Suprapubic skin (tissue), 3 donors: ENCODE data around the gene BDKRB1.

Experiments used
- POLR2A ChIP-seq, 2 donors: fragments of 450-650 bp; IDR thresholded peaks; one replicate each; pipeline ENCODE4 v1.6.1; 2017; ENCODE audit warnings: antibody characterized with exemption in 2 of 2, mild to moderate bottlenecking in 2 of 2, moderate library complexity in 2 of 2
- TF ChIP-seq, protein P1 (sequence below), 2 donors: fragments of 200-600 bp in 1 of 2; fragments of 450-650 bp in 1 of 2; sonication (generic) in 1 of 2; IDR thresholded peaks; one replicate each; pipeline ENCODE4 v1.5.1; 2016 to 2019; ENCODE audit warnings: antibody characterized with exemption in 2 of 2, mild to moderate bottlenecking in 1 of 2, moderate library complexity in 1 of 2

GRCh38 chr14:96267916-96268315 lies 11.9 kb downstream of the BDKRB1 start:
- TF ChIP-seq, protein P1, sequence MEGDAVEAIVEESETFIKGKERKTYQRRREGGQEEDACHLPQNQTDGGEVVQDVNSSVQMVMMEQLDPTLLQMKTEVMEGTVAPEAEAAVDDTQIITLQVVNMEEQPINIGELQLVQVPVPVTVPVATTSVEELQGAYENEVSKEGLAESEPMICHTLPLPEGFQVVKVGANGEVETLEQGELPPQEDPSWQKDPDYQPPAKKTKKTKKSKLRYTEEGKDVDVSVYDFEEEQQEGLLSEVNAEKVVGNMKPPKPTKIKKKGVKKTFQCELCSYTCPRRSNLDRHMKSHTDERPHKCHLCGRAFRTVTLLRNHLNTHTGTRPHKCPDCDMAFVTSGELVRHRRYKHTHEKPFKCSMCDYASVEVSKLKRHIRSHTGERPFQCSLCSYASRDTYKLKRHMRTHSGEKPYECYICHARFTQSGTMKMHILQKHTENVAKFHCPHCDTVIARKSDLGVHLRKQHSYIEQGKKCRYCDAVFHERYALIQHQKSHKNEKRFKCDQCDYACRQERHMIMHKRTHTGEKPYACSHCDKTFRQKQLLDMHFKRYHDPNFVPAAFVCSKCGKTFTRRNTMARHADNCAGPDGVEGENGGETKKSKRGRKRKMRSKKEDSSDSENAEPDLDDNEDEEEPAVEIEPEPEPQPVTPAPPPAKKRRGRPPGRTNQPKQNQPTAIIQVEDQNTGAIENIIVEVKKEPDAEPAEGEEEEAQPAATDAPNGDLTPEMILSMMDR (IDR thresholded peaks at IDR 0.05) = no peak
- TF ChIP-seq POLR2A (IDR thresholded peaks at IDR 0.05) = no peak
